SIG-M5 (cell line): Measurements from ENCODE around the gene FAM3A.
"Not testable (repeated sequence)": the region's sequence is repeated elsewhere in the genome, so short reads cannot be mapped to it uniquely, and the experiment has no call there.

Experiments
- DNase-seq: peaks from one replicate; lab custom pipeline; 2025; lab: John Stamatoyannopoulos, UW

Gene FAM3A, protein sequence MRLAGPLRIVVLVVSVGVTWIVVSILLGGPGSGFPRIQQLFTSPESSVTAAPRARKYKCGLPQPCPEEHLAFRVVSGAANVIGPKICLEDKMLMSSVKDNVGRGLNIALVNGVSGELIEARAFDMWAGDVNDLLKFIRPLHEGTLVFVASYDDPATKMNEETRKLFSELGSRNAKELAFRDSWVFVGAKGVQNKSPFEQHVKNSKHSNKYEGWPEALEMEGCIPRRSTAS

DNA sequence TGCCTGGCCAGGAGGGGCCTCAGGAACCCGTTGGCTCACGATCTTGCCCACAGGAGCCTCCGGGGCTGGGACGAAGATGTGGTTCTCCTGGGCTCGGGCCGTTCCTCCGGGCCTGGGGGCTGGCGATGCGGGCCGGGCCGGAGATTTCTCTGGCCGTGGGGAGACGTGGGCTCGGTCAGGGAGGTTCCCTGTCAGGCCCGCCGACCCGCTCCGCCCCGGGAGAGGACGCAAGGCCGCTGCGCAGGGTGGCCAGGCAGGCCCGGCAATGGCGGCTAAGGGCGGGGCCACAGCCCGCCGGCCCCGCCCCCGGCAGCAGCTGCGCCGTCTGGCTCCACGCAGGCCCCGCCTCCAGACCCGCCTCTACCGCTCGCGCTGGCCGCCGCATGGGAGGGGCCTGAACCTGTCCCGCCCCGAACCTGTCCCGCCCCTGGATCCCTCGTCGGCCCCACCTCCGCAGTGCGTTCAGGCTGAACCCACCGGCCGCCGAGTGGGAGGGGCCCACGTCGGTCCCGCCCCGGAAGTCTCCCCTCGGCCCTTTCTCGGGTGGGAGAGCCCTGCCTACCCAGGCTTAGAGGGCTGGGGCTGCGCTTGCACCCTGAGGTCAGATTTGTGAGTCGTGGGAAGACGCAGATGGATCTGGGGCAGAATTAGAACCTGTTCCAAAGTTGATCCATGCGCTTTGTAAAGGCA lies at the start of gene FAM3A:
TSS of gene FAM3A (minus strand) at position 267 of the 690 bp plus-strand sequence. CDS start 460 bp downstream, outside the sequence.
- DNase-seq = peak; percentile 1

DNA sequence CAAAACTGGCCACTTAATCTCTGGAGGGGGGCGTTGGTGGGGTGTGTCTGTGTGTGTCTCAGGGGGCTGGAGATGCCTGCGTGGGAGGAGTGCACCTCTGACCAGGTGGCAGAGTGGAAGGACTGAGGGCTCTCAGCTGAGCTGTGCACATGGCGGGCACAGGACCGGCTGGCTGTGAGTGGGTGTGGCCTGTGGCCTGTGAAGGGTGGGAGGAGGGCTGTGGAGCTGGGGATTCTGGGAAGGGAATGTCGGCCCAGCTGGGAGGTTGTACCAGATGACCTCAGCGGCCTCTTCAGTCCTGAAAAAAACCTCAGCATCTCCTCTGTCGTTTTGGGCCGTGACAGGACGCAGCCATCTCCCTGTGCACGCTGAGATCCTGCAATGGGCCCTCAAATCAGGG lies 46.3 kb upstream of the FAM3A start:
- not testable (repeated sequence) for DNase-seq

DNA sequence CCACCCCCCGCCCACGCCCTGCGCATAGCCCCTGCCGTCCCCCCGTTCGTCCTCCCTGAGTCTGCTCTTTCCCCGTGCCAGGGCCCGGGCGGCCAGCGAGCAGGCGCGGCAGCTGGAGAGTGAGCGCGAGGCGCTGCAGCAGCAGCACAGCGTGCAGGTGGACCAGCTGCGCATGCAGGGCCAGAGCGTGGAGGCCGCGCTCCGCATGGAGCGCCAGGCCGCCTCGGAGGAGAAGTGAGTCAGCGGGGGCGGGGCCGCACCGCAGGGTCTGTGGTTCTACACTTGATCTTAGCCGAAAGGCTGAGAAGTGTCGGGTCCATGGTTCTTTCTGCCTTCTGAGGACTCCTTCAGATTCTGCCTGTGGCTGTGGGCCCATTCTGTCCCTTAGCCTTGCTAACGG lies 44.3 kb upstream of the FAM3A start:
- DNase-seq = not testable (repeated sequence)

DNA sequence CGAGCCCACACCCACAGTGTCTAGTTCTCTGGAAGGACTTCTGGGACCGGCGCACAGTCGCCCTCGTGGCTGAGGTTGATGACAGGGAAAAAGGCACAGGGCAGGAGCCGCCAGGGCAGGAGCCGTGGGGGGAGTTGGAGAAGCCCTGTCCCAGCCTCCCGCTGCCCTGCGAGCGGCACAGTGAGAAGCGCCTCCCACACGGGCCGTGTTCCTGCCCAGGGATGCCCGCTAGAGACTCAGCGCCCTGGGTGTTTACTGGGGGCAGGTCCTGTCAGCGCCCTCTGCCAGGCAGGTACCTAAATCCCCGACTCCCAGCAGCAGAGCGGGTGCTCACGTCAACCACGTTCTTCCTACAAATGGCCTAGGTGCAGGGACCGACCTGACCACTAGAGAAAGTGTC lies 42.9 kb upstream of the FAM3A start:
- DNase-seq = not testable (repeated sequence)

DNA sequence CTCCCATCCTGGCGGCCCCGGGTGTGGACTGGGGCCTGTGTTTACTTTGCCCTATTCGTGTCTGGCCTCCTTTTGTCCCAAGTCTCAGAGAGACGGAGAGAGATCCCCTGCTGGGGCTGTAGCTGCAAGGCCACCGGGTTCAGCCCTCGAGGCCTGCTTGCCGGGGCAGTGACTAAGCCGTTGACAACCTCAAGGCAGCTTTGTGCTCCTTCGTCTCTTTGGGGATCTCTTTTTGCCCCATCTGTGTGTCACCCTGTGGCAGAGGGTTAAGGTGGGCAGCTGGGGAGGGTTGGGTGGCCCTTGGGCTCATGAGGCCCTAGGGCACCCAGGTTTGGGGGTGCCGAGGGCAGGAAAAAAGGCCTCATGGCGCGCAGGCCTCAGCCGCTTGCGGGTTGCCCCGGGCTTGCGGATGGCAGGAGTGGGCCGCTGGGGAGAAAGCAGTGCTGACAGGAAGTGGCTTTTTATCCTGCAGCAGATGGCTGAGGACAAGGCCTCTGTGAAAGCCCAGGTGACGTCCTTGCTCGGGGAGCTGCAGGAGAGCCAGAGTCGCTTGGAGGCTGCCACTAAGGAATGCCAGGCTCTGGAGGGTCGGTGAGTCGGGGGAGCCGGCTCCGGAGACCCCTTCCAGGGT lies 42.1 kb upstream of the FAM3A start:
- not testable (repeated sequence) for DNase-seq

DNA sequence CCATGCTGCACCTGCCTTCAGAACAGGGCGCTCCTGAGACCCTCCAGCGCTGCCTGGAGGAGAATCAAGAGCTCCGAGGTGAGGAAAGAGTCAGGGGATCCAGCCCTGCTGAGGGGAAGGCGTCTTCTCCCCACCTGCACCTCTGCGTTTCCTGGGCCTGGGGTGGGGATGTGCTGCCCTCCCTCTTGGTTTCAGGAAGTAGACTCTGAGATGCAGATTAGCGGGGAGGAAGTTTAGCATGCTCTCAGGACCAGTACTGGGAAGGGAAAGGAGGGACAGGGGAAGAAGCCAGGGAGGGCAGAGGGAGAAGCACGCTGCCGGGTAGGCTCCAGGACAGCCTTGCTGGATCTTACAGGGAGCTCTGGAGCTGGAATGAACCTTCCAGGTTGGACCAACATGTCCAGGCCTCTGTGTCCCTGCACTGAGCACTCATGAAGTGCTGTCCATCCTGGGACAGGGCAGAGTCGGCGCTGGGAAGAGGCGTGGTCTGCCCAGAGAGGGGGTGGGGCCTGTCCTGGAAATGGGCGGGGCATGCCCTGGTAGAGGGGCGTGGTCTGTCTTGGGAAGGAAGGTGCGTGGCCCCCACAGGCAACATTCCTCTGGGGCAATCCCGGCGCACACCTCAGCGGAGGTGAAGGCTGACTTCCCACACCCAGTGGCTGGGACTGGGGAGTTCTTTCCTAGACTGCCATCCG lies 36.2 kb upstream of the FAM3A start:
- DNase-seq = not testable (repeated sequence)

DNA sequence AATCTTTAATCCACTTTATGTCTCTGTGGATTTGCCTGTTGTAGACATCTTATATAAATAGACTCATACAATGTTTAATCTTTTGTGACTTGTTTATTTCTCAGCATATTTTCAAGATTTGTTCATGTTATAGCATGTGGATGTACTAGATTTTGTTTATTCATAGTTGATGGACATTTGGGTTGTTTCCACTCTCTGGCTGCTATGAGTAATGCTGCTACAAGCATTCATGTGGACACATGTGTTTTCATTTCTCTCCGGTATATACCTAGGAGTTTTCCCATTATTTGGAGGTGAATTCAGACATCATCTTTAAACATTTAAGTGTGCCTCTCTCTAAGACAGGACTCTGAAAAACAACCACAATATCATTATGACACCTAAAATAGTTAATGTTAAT lies 33.7 kb upstream of the FAM3A start:
- DNase-seq = no peak

DNA sequence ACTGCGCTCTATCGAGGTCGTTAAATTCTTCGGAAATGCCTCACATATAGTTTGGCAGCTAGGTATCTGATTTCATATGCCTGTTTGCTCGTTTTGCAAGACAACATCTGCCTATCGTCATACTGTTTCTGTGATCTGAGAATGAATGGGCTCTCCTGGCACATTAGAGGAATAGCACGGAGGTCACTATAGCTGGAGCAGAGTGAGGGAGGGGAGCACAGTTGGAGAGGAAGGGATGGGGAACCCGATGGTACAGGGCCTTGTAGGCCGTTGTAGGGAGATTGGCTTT lies 31.9 kb upstream of the FAM3A start:
- no peak for DNase-seq

- peak; percentile 50 for DNase-seq
Measured at GRCh38 chrX:154547245-154548027, 31.4 kb upstream of the FAM3A start, which contains the start of gene IKBKG. TSS of gene IKBKG (plus strand) at chrX:154547620. CDS start at chrX:154552003, 4,383 bp downstream.

DNA sequence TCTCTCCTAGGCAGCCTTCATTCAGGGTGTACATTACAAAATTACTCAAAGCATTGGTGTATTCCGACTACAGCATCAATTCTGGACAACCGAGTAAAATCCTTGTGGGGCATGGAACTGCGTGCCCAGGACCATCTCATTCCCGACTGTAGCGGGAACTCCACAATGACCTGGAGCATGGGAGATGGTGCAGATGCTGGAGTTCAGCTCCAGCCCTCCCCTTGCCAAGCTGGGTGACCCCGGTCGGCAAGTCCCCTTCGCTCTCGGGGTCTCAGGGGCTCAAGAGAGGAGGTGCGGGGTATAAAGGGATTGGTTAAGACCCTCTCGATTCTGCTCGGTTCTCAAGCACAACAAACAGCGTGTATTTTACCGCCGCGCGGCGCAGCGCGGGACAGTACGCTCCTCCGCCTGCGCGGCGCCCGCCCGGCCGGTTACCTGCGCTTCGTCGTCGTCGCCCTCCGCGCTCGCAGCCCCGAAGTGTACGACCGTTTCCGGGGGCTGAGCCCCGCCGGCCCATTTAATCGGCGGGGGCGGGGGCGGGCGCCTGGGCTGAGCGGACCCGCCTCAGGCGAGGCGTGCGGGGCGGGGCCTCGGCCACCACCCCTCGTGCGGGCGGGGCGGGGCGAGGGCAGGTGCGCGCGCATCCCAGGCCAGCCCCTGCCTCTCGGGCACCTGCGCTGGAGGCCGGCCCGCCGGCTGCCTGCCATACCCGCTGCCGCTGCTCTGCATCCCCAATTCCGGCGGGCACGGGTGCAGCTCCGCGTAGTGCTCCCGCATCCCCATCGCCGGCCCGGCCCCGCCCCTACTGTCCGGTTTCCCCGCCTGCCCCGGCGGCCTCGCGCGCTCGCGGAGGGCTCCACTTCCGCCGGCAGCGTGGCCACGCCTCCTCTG lies 30.6 kb upstream of the FAM3A start, which contains the start of gene G6PD:
TSS of gene G6PD (minus strand) at position 493 of the 891 bp plus-strand sequence. CDS start 691 bp downstream, outside the sequence.
- DNase-seq = no peak

DNA sequence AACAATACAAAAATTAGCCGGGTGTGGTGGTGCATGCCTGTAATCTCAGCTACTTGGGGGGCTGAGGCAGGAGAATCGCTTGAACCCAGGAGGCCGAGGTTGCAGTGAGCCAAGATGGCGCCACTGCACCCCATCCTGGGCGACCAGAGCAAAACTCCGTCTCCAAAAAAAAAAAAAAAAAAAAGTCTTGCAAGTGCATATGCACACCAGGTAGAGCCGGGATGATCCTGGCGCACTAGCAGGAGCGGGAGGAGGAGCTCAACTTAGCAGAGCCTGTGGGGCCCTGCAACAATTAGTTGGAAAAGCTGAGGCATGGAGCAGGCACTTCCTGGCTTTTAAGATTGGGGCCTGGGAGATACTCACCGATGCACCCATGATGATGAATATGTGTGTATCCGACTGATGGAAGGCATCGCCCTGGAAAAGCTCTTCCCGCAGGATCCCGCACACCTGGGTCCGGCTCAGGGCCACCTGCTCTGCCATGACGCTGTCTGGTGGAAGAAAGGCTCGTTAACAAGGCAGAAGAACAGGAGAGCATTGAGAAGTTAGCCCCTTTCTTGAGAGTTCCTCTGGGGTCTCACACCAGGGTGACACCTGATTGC lies 29.7 kb upstream of the FAM3A start:
- DNase-seq = no peak

DNA sequence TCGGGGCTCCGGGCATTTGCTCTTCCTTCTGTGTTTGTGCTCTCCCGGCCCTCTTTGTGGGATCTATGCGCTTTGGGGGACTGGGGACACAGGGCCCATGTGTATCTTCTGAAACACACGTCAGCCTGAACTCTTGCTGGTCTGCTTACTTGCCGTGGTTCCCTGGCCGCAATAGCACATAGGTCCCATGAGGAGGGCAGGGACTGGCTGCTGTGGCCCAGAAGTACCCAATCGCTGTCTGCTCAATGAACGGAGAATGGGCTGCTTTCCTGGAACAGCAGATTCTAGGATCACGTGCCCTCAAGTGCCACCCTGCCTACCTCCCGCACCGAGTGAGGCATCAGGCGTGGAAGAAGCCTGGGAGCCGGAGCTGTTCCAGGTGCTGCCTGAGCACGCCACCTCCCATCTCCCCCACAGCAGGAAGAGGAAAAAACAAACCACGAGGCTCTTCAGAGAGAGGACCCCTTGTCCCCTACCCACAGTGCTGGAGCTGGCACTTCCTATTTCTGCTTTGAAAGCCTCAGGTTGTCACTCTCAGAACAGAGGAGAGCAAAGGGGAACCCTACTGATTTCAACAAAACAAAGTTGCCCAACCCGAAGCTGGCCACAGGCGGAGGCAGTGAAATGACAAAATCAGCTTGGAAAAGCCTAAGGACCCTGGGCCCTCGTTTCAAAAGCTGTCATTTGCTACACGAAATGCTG lies 26.8 kb upstream of the FAM3A start:
- peak; percentile 61 for DNase-seq

- no peak for DNase-seq
Measured at GRCh38 chrX:154541896-154542722, 26.1 kb upstream of the FAM3A start.

DNA sequence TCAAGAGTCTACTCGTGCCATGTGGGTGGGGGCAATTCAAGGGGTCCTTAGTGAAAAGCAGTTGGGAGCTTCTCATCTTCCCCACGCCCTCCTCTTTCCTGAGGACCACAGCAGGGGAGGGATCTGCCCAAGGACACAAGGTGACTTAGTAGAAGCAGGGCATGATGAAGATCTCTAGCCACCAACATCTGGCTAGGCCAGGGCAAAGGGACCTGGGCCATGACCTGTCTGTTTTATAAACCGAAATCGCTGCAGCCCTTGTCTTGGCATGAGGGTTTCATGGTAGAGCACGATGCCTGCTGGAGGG lies 25.5 kb upstream of the FAM3A start:
- DNase-seq = no peak

- no peak for DNase-seq
Measured at GRCh38 chrX:154540897-154541535, 25.0 kb upstream of the FAM3A start.

GRCh38 chrX:154540365-154540764 lies 24.3 kb upstream of the FAM3A start:
- not testable (repeated sequence) for DNase-seq

DNA sequence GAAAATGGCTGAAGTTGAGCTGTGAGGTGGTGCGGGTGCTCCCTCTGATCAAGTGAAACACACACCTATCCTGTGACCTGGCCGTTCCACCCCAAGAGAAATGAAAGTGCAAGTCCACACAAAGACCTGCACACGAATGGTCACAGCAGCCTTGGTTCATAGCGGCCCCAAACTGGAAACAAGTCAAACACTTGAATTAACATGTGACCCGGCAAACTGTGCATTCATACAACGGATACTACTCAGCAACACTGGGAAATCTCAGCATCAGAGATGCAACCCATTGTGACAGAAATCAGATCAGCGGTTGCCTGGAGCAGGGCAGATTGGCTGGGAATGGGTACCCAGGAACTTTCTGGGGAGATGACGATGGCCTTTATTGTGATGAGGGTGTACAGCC lies 23.0 kb upstream of the FAM3A start:
- no peak for DNase-seq

- DNase-seq = no peak
Measured at GRCh38 chrX:154535892-154536291, 19.9 kb upstream of the FAM3A start.
